Stimulated activated CD8-positive, alpha-beta memory T cell treated with anti-CD3 and anti-CD28 coated beads, Interleukin-12 subunit alpha, Interleukin-12 subunit beta, amount 100 ng/mL, for 4 hours (primary cell): ENCODE results near the gene ZNF792.
"Not testable (repeated sequence)": the region's sequence is repeated elsewhere in the genome, so short reads cannot be mapped to it uniquely, and the experiment has no call there.

Experiments used
- DNase-seq: peaks from one replicate; pipeline ENCODE4 v3.0.0-alpha.2; 2020; ENCODE audit warnings: low read depth

Gene ZNF792

DNA sequence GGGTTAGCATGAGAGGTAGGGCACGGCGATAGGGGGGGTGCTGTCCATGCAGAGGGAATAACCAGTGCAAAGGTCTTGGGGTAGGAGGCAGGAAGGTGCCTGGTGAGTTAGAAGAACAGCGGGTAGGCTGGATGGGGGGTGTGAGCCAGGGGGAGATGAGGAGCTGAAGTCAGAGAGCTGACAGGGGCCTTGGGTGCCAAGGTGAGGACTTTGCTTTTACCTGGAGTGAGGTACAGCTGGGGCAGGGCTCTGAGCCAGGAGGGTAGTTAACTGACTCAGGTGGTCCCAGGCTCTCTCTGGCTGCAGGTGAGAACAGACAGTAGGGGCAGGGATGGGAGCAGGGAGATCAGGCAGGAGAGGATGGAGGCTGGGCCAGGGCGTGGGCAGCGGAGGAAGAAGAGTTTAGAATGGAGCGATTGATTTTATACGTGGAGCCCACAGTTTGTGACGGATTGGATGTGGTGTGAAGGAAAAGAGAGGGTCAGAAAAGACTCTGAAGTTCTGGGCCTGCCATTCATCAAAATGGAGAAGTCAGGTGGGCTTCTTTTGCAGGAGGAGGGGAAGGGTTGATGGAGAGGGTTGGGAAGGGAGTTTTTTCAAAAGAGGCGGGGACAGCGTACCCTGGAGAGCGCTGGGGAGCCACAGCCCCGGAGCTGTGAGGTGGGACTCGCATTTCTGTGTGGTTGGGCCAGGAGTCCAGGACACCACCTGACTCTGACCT is 34.9 kb upstream of the ZNF792 start:
- DNase-seq, result no peak

- DNase-seq, result not testable (repeated sequence)
These were observed 34.2 kb upstream of the ZNF792 start for GRCh38 chr19:34998224-34998623.

DNA sequence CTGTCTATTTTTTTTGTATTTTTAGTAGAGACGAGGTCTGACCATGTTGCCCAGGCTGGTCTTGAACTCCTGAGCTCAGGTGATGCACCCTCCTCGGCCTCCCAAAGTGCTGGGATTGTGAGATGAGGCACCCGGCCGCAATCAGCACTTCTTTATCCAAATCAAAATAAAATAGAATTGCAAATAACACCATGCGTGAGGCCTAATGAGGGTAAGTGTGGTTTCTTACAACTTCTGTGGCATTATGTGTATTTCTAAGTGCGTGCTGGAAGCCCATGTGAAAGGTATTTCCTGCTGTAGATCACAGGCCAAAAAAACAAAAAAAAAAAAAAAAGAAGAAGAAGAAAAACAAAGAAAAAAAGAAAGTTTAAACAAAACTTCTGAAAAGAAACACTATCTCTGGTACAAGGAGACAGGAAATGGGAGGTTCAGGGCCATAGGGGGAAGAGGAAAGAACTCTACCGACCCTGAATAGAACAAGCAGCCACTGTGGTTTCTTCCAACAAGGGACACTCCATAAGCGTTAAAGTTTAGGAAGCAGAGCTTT is 33.1 kb upstream of the ZNF792 start:
- no peak for DNase-seq

DNA sequence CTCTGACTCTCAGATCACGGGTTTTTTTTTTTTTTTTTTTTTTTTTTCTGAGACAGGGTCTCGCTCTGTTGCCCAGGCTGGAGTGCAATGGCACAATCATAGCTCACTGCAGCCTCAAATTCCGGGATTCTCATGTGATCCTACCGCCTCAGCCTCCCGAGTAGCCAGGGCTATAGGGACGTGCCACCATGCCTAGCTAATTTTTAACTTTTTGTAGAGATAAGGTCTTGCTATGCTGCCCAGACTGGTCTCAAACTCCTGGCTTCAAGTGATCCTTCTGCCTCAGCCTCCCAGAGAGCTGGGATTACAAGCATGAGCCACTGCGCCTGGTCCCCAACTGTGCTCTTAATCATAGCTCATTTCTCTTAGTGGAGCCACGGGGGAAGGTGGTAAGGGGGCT is 31.5 kb upstream of the ZNF792 start:
- no peak for DNase-seq

DNA sequence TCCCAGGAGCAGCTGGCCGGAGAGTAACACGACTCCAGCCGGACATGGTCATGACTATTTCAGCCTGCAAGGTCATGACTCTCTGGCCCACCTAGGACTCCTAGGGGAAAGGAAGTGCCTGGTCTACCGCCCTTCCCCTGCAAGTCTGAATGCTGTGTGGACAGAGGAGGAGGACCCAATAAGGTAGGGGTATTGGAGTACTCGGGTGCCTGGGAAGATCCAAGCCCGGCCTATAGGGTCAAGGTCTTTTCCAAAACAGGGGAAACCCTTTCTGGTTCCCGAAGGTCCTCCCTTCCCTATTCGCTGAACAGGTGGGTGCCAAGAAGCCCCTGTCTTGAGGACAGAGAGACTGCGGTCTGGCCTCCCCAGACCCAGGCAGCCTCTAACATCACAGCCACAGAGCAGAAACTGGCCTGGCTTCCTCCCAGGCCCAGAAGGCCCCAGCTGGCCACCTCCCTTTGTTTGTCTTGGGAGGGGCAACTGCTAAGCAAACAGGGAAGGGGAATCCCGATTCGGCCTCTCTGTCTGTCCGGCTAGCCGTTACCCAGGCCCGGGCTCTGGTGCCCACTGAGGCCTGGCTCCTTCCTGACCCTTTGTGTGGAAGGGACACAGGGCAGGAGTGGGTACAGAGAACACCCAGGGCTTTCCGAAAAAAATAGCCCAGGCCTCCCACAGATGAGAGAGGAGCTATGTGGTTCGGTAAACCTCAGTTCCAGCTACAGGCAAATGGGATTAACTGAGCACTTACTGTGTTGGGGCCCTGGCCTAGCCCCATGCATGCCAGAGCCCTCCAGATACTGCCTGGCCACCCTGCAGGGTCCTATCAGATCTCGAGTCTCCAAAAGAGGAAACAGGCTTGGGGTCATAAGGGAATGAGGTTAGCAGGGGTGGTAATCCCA is 30.9 kb upstream of the ZNF792 start:
- no peak for DNase-seq

- no peak for DNase-seq
These were observed 30.2 kb upstream of the ZNF792 start for GRCh38 chr19:34994286-34994642.

DNA sequence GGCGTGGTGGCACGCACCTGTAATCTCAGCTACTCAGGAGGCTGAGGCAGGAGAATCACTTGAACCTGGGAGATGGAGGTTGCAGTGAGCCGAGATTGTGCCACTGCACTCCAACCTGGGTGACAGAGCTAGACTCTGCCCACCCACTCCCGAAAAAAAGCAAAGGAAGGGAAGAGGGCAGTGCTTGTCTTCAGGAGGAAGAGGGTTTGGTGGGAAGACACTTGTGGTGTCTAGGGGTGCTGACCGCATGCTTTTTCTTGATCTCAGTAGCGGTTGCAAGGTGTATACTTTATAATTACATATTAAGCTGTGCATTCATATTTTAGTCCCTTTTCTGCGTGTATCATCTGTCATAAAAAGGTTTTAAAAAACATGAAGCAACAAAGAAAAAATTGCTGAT is 28.6 kb upstream of the ZNF792 start:
- not testable (repeated sequence) for DNase-seq

DNA sequence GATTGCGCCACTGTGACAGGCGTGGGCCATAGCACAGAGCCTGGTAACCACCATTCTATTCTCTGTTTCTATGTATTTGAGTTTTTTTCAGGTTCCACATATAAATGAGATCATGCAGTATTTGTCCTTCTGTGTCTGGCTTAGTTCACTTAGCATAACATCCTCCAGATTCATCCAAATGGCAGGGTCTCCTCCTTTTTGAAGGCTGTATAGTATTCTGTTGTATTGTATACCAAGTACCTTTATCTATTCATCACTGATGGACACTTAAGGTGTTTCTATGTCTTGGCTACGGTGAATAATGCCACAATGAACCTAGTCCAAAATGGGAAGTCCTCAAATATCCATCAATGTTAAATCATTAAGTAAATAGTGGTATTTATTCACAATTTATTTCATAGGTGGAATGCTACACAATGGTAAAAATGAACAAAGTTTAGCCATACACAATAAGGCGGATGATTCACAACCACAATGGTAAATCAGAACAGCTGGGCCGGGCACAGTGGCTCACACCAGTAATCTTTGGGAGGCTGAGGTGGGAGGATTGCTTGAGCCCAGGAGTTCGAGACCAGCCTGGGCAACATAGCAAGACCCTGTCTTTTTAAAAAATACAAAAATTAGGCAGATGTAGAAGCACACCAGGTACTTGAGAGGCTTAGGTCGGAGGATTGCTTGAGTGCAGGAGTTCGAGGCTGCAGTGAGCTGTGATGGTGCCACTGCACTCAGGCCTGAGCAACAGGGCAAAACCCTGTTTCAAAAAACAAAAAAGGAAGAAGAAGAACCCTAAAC is 27.7 kb upstream of the ZNF792 start:
- no peak for DNase-seq

DNA sequence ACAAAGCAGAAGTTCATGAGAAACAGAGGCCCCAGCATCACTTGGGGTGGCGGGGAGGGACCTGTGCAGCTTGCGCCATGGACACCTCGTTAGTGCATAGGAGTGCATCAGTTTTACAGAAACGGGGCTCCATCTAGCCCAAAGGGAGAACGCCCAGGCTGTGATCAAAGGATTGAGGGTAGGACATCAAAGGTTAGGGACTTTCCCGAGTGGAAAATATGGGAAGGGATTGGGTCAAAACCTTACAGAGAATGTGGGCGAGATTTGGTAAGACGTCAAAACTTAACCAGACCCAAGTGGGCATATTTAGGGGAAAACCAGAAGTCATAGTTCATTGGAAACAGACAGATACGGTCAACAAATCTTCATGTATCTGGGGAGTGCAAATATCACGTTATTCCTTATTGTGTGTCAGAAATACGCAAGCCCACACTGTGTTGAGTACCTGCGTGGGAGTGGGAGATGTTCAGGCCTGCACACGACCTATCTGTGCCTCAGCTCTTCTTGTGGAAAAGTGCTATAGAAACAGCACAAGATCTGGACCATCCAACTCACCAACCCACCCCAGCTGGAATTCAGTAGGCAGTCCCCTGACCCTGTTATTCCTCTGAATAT is 26.7 kb upstream of the ZNF792 start:
- no peak for DNase-seq

DNA sequence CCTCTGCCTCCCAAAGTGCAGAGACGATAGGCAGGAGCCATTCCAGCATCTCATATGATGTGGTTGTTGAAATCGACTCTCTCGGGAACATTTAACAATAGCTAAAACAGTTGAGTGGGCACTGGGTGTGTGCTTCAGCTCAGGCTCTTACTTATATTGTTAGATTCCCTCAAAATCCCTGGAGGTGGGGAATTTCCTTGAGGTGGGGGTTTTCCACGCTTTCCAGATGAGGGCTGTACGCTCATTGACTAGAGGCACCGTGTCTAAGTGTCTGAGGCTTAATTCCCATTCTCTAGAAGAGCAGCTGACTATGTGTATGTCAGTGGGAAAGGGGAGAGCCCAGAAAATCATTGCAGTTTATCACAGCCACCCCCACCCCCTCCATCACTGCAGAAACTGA is 25.3 kb upstream of the ZNF792 start:
- DNase-seq, result no peak

DNA sequence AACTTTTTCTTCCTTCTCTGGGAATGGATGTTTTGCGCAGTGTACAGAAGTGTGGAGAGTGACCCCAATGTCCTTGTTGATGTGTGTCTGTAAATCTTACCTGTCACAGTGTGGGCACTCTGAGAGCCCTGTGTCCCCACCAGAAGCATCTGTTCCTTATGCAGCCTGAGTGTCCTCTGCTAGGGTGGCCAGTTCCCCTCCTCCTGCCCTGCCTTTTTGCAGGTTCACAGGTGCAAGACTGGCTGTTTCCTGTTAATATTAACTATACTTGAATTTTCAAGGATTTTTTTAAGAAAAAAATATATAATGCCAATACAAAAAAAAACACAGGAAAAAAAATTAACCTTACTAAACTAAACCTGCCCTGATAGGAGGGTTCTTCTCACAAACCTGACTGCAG is 24.1 kb upstream of the ZNF792 start:
- DNase-seq, result no peak

DNA sequence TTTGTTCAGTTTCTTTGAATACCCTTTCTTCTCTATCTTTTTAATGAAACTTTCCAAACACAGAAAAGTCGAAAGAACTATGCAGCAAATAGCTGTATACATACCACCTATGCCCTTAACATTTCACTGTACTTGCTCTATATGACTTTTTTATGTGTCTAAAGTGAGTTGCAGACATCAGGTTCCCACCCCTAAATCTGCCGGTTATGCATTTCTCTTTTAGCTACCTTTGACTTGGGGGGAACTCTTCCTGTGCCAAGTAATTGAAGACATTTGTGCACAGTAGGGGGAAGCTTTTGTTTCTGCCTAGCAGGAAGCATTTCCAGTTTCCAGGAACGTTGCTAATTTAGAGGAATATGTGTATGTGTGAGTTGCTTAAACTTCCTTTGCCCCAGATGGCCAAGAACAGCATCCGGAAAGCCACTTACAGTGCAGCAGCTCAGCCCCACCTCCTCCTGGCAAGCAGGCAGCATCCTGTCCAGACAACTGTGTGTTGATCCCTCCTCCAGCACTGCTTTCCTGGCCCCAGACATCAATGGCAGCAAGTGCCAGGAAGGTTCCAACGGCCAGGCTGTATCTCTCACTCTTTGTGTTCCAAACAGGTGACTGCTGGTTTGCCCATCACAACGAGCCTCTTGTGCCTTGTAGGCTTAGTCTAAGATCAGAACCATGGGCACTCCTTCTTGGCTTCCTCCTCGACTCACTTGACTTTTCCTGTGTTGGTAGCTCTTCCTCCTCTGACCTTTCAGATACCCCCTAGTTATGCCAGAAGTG is 21.4 kb upstream of the ZNF792 start:
- DNase-seq, result no peak

DNA sequence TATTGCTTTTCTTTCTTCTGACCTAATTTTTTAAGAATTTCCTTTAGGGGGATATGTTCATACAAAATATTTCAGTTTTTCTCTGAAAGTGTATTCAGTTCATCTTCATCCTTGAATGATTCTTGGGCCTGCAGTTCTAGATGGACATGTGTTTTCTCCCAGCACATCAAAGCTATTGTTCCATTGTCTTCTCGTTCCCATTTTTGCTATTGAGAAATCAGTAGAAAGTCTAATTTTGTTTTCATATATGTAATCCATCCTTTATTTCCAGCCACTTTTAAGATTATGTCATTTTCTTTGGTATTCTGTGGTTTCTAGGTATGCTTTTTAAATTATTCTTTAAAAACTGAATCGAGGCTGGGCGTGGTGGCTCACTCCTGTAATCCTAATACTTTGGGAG is 20.3 kb upstream of the ZNF792 start:
- DNase-seq, result no peak

- DNase-seq, result no peak
These were observed 19.8 kb upstream of the ZNF792 start for GRCh38 chr19:34983786-34984185.

DNA sequence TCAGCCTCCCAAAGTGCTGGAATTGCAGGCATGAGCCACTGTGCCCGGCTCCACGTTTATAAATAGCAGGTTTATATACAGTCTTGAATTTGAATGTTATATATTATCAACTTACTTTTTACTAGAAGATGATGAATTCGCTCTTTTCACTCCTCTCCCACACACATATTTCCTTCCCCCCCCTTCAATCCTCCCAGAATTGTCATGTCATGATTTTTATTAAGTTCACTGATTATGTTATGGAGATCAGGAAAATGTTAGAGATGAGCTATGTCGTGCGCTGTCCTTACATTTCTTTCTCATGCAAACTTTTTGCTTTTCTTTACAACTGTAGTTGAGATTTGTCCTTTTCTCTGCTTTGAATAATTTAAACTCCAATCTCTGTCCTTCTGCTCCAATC is 18.2 kb upstream of the ZNF792 start:
- no peak for DNase-seq

GRCh38 chr19:34979819-34980640 is 16.0 kb upstream of the ZNF792 start:
- DNase-seq, result no peak

GRCh38 chr19:34976611-34977010 is 12.6 kb upstream of the ZNF792 start:
- no peak for DNase-seq

DNA sequence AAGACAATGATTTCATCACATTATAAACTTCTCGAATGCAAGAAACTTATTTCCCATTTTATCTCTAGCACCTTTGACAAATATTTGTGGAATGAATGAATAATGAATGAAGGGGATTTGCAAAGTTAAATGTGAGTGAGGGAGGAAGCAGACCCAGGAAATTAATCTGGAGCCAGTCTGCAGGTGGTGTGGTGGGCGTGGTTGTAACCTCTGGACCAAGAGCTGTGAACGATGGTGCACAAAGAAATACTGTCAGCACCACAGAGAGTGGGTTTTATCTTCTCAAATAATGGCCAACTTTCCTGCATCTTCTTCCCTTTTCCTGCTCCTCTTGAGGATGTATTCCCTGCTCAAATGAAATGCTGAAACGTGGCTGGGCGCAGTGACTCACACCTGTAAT is 11.0 kb upstream of the ZNF792 start:
- no peak for DNase-seq

DNA sequence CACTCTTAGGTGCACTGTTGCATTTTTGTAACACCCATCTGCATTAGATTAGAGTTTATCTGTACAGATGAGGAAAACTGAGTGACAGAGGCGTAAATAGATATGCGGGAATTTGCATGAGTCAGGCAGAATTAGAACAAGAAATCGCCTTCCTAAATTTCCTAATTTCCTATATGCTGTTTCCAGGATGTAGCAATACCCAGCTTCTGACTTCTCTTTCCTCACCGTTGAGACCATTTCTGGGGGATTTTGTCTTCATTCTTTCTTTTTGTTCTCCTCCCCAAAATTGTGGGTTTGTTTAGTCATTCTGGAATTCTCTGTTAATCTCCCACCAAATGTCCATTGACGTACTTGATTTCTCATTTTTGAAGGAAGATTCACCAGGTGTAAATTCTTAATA is 10.6 kb upstream of the ZNF792 start:
- no peak for DNase-seq

- DNase-seq, result no peak
These were observed 8.2 kb upstream of the ZNF792 start for GRCh38 chr19:34972163-34972705.
